Measurements from ENCODE around the gene RPUSD1.
A peak's percentile ranks its signal among the peaks of the same experiment; 100 is the strongest.

Gene RPUSD1

DNA sequence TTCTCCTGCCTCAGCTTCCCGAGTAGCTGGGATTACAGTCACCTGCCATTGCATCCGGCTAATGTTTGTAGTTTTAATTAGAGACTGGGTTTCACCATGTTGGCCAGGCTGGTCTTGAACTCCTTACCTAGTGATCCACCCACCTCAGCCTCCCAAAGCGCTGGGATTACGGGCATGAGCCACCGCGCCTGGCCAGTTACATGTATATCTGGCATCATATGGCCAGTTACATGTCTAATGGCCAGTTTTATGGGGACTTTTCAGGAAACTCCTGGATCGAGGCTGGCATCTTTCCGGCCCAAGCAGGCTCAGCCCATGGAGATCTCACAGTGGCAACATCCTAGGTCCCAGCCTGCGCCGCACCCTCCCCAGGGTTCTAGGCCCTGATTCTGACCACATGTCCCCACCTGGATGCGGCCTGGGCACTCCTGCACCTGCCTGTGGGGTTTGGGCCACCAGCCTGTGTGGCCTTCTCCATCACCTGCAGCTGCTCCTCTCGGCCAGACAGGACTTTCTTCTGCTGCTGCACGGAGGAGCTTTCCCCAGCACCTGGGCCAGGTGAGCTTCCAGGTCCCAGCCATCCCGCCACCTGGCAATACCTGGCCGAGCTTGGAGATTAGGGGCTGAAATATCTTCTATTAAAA lies 46.1 kb downstream of the RPUSD1 start:
- DNase-seq = no peak

DNA sequence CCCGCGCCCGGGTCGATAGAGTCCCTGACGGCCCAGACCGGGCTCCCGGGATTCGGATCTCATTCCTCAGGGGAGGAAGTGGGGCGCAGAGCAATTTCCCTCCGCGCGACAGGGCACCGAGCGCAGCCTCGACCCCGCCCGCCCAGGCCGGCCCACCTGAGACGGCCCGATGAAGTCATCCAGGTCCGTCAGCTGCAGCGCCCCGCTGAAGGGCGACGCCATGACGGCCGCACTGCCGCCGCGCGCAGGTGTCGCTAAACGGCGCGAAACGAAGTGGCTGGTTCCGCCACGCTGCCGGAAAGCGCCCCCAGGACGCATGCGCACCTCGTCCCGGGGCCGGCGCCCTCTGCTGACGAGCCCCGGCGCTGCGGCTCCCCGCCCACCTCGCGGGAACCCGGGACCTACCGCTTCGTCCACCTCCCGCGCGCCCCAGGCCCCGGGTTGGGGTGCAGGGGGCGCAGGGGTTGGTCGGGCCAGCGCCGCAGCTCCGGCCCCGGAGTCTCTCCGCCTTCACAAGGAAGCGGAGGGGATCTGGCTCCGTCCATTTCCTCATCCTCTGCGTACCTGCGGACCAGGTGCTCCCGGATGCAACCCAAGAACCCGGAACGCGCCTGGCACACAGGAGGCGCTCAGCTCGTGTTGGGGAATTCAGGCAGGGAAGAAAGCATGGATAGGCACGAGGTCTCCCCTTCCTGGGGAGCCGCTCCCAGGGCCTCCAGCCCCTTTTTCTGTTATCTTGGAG lies 47.2 kb downstream of the RPUSD1 start, which contains the start of gene CIAO3:
CIAO3 (minus strand) TSS at position 234 of the 742 bp plus-strand sequence; CDS start at position 222, 12 bp downstream.
- DNase-seq = peak; percentile 57

DNA sequence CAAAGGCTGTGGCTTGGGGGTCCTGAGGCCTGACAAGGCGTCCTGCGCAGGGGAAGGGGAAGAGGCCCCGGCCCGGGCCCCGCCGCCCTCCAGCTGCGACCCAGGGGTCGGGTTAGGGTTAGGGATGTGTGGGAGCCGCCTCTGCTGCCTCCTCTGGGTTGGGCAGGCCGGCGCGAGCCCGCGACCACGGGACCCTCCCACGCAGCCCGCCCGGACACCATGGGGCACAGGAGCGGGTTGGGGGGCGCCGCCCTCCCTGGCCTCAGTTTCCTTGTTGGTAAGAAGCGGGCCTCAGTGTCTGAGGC lies 47.8 kb downstream of the RPUSD1 start:
- DNase-seq = no peak

DNA sequence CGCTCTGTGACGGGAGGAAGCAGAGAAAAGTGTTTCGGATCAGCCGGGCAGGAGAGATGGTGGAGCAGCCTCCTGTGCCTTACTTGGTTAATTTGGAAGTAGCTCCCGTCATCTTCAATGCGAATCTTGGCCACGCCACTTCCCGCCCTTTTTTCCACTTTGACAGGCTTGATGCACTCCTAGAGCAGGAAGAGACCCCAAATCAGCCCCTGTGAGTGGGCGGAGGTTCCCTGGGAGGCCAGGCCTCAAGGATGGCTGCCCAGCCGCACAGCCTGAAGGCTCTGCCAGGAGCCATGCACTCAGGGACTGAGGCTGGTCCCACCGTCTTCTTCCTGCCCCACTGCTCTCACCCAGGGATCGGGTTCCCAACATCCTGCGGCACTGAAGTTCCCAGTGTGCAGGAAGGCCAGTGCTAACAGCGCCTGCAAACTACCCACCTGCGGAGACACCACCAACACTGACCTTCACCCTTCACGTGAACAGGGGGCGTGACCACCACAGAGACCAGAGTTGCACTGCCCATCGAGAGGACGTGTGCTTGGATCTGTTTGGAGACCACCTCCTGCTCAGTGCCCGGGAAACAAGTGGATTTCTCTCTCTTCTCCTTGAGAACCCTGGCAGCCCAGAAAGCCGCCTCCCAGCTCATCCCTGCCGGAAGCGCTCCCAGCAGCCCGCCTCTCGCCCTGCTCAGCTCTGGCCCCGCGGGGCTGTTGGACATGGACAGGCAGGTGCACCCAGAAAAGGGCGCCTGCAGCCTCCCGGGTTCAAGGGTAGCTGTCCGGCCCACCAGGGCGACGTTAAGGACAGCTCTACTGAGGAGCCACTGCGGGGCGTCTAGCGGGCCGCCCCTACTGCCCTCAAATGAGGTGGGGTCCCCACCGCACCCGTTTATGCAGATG lies 48.4 kb downstream of the RPUSD1 start:
- DNase-seq = no peak

- no peak for DNase-seq
Measured at GRCh38 chr16:736936-737481, 51.2 kb downstream of the RPUSD1 start.

GRCh38 chr16:735982-736453 lies 52.2 kb downstream of the RPUSD1 start:
- DNase-seq = no peak

DNA sequence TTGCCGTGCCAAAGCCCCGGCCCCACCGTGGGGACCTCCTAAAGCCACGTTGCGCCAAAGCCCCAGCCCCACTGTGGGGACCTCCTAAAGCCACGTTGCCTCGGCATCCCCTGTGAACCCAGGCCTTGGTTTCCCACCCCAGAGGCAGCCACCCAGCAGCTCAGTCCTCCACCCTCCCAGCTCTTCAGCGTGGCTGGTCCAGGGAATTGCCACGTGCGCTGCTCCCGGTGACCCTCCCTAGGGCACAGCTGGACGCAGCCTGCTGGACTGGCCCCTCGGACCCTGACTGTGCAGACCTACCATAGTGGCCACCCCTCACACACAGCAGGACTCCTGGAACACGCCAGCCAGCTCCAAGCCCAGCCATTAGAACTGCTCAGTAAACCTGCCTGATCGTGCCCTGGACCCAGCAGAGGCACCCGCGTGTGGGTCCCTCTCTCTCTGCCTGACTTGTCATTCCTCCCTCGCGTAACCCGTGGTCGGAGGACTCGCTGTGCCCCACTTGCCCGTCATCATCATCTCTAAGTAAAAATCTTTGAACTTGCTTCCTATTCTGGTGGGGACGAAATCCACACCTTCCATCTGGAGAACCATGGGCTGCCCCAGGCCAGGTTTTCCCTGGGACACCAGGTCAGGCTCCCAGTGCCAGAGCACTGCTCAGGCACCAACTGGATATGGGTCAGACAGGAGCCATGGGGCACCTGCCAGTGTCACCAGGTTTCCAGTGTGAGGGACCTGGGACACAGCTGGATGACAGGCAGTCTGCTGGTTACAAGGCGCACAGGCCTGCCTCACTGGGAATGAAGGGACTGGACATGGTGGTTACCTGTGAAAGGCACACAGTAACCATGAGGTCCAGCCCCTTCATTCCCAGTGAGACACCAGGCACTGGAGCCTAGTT lies 53.0 kb downstream of the RPUSD1 start:
- no peak for DNase-seq
